SW480 (cell line): ENCODE data around the gene PHF12.
"Not testable (repeated sequence)": the region's sequence is repeated elsewhere in the genome, so short reads cannot be mapped to it uniquely, and the experiment has no call there.

ENCODE experiments used
- DNase-seq: peaks from one replicate; pipeline ENCODE4 v3.0.0-alpha.2; 2016; ENCODE audit warnings: low spot score

Gene PHF12

DNA sequence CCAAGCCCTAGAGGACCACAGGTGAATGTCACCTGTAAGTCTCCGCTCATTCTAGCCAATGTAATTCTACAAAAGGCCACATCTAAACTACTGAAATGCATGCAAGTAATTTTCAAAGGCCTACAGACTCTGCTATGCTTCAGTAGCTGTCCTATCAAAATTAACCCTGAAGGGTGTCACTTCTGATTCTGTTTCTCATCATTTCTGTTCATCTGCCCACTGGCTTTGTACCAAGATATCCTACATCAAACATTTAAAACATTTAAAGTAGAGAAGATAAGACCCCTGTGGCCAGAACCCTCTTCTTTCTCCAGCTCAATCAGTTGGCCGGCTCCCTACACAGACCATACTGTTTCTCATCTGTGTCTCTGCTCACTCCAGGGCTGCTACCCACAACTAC is 21.5 kb downstream of the PHF12 start:
- DNase-seq, result no peak

DNA sequence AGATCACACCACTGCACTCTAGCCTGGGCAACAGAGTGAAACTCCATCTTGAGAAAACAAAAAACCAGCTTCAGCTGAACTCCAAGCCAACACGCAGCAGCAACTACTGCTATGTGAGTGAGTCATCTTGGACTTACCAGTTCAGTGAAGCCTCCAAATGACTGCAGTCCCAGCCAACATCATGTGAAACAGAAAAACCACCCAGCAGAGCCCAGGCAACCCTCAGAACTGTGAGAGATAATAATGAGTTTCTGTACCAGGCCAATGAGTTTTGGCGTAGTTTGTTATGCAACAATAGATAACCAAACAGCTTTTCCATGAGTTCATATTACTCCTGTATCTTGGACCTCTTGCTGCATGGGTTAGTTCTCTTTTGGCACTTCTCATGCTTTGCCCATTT is 23.3 kb downstream of the PHF12 start:
- peak; percentile 16 for DNase-seq

DNA sequence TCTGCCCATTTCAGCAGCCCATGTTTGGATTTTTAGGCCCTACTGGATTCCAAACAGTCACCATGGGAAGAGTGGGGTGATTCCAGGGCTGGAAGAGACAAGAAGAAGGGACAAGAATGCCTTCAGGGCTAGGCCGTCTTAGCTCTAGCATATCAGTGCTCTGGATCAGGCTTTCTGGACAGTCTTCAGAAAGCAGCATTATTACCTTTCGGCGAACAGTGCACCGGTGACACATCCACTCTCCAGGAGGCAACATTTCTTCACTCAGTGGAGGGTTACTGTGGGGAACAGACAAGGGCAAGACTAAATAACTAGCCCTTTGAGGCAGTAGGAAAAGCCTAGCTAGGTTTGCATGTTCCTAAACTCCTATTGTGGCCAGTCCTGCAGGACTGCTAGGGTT is 24.5 kb downstream of the PHF12 start:
- DNase-seq, result no peak

DNA sequence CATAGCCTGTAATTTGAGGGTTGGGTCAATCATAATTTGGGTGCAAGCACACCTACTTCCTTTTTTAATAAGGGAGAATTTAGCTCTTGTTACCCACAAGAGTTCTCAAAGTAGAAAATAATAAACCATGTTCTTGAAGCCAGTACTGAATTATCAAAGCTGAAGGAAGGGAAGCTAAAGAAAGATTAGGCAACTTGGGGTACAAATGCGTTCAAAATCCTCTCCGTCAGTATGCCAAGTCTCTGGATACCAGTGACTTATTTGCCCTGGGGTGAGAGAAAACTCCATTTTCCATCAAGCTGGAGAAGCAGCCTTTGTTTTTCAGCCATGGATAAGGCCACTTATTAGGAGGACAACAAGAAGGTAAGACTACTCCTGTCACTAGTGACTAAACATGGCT is 25.0 kb downstream of the PHF12 start:
- DNase-seq, result no peak

DNA sequence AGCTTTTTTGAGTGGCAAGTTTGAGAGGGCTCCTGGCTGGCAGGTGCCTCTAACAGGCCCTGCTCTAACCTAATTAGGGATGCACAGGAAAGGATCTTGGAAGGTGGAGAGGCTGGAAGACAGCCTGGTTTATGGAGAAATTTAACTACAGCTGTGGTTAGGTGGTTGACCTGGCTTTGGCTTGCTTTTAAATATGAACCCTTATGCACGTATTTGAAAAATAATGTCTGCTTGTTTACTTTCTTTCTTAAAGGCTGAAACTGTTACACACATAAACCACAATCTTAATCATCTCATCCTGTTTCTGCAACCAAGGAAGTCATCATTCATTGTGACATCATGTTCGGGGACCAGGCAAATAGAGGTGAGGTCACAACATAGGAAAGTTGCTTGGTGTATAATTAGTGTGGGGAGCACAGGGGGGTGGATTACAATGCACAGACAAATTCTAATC is 25.4 kb downstream of the PHF12 start:
- peak; percentile 49 for DNase-seq

DNA sequence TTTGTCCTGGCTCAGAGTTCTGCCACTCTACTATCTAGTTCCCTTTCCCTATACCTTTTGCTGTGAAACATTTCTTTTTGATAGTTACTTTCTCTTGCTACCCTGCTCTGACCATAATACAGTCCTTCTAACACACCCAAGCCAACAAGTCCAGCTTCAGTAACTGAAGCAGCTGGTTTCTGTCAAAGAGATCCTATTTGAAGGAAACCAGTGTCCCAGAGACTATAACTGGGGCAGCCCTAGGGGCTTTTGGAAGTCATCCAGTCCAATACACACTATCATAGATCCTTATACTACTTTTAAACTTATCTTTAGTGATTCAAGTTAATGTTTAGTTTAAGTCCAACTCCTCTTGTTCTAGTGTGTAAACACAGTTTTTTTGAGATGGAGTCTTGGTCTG is 31.1 kb downstream of the PHF12 start:
- DNase-seq, result no peak

DNA sequence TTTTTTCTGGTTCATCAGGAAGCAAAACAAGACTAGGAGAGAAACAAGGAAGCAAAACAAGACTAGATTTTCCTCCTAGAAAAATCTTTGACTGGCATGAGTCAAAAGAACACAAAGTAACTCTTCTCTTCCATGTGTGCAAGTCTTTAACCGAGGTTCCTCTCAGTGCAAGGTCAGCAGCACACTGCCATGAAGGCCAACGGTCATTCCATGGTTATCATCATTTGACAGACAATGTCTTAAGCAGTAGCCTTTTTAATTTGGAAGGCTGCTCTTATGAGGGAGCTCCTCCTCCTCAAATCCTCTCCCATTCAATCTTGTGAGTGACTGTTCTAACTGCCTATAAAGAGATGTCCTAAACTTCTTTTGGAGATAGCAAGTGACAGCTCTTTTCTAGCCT is 33.0 kb downstream of the PHF12 start:
- no peak for DNase-seq

DNA sequence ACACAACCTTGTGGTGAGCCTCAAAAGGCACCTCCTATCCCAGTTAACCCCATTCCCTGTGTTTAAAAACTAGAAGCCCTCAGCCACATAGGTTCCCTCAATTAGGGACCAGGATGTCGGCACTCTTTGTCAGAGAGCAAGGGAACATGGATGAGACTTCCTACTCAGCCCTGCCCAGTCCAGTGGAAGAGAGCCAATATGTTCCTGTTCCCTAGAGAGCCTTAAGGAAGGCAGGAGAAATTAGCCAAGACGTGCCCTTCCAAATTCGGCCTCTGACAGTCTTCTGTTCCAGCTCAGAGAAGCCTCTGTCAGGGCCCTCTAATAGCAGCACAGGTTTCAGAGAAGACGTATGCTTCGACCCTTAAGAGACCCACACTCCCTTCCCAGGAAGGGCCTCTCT is 33.9 kb downstream of the PHF12 start:
- no peak for DNase-seq

DNA sequence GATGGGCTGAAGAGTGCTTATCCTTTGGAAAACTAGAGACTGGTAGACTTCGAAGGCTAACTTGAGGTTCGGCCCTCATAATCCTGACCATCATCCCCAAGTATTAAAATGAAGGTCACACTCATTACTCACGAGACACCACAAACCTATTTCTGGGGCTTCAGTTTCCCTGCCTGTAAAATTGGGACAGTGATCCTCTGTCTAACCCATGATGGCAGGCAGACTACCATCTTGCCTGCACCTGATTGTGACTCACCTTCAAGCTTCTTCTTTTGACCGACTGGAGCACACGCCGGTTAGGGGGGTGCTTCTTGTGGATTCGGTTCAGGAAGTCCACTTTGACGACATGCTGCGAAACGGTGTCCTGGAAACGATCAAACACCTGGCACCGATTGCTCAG is 34.3 kb downstream of the PHF12 start:
- no peak for DNase-seq

DNA sequence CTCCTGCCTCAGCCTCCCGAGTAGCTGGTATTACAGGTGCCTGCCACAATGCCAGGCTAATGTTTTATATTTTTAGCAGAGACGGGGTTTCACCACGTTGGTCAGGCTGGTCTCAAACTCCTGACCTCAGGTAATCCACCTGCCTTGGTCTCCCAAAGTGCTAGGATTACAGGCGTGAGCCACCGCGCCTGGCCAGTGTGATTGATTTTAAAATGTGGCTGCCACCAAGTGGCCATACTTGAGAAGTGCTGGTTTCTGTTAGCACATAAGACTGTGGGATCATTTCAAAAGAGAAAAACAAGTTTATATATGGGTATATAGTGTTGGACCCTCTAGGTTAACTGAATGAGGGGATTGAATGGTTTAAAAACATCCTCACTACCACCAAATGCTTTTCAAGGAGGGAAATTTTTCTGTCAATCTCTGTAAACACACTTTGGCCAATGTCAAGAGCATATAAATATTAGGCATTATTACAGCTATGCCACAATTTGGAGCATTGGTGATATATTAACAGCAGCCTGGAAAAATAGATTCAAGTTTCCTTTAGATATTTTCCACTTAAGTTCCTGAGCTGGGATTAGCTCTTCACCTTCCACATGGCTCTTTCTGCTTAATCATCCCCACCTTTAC is 34.9 kb downstream of the PHF12 start:
- DNase-seq, result peak; percentile 31

DNA sequence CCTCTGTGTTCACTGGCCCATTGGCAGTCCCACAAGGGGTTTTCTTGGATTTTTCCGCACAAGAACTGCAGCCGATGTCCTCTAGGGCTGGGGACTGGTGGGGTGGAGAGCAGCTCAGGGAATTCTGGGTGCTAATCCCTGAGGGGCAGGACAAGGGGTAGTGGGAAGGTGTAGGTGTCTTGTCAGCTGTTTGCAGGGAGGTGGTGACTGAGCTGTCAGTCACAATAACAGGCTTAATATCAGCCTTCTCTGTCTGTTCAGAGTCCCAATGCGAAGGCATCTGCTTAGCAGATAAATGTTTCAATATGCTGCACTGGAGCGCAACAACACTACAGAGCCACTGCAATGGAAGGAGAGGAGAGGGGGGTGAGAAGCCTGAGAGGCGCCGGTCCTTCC is 38.4 kb downstream of the PHF12 start:
- no peak for DNase-seq

DNA sequence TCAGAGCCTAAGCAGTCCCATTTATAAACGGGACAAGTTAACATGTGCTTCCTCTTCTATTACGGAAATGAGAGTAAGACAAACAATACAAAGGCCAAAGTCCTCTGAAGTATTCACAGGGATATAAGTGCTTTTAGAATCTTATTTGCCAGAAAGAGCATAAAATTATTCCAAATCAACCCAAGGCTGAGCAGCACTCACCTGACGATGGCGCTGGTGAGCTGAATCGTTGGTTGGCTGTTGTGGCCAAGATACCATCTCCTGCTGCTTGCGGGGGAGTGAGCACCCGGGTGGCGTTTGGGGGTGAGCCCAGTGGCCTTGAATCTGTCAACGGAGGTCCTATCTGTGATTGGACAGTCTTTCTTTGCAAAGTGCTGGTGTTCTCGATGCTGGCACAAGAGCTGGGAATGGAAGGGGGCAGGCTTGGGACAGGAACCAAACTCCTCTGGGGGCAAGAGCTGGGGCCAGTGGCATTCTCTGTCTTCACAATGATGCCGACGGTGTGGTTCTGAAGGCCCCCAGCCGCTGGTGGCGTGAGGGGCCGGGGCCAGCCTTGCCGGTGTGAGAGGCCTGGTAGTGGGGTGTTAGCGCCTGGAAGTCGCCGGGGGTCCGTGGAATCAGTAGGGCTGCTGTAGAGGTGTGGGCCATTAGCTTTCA is 38.9 kb downstream of the PHF12 start:
- no peak for DNase-seq

DNA sequence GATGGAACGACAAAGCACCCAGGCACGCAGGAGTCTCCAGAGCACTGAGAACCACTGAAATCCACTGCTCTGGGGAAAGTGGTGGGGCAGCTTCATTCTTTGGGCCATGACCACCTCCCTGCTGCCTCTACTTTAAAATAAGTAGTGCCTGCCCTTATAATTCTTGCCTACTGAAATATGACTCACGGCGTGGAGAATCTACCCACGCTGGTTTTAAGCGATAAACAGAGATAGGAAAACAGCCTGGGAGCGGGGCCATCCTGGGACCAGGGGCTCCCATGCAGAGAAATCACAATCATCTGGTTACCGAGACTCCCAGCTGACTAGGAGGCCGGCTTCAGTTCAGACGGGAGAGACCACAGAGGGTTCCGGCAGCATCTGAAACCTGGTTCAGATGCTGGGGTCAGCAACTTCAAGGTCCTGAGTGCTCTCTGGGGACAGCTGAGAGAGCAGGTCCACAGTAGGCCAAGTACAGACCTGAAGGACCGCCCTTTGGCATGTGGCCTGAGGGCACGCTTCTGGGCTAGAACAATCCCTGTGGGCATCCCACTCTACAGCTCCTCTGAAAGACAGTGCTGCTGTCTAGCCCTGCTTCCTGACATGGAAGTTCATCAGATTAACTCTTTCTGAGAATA is 39.8 kb downstream of the PHF12 start:
- DNase-seq, result no peak

DNA sequence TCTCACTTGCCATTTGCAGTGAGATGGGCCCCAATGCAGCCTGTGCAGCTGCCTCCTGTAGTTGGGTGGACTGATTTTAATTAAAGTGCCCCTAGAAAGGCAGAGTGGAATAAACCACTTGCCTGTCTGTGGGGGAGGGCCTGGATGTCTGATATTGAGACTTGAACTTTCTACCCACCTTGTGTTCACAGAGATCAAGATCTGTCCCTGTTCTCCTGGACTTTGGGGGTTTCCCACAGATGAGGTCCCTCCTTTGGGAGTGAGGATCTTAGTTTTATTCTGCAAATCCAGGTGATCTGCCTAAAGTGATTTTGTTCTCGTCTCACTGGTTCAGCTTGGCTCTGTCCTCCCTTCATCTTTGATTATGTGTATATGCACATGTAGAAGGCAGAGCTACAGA is 40.8 kb downstream of the PHF12 start:
- no peak for DNase-seq

DNA sequence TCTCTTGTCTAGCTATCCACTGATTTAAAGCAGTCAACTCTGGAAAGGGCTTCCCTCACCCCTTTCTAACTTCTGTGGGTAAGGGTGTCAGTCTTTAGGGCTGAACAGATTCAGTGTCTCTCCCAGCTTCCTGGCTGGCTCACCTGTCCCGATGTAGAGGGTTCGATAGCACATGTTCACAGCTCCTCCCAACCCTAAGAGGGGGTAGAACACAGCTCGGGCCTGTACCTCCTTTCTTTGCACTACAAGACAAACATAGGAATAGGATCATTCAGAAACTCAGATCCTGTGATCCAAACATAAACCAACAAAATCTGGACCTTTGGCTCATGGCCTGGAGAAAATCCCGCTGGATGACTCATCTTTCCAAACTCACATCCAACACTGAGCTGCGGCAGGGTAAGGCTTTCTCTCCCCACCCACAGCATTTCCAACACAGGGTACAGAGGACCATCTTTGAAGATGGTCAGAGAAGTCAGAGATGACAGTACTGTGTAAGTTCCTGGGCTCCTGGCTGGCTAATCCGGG is 42.6 kb downstream of the PHF12 start:
- DNase-seq, result no peak

DNA sequence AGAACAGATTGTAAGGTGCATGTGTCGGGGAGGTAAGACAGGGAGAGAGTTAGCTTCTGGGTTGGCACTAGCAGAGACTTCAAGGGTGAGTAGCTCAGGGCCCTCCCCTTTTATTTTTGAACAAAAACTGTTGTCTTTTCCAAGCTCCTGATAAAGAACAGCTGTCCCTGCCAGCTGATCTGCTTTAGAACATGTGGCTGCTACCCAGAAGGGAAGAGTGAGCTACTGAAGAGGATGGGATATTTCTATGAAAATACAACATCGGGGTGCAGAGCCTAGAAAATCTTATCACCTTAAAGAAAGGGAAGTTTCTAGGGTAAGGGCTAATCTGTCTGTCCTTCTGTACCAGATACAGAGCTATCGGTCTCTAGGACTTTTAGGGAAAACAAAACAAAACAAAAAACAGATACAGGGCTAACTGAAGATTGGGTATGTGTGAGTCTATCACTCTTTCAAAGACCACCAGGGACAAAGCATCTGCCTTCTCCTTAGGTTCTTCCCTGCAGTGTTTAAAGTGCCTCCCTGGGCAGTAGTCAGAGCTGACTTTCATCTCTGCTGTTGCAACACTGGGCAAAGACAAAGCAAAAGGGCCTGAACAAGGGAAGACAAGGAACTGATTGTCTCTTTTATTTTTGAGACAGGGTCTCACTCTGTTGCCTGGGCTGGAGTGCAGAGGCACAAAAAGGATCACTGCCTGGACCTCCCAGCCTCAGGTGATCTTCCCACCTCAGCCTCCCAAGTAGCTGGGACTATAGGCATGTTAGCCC is 43.4 kb downstream of the PHF12 start:
- DNase-seq, result no peak

DNA sequence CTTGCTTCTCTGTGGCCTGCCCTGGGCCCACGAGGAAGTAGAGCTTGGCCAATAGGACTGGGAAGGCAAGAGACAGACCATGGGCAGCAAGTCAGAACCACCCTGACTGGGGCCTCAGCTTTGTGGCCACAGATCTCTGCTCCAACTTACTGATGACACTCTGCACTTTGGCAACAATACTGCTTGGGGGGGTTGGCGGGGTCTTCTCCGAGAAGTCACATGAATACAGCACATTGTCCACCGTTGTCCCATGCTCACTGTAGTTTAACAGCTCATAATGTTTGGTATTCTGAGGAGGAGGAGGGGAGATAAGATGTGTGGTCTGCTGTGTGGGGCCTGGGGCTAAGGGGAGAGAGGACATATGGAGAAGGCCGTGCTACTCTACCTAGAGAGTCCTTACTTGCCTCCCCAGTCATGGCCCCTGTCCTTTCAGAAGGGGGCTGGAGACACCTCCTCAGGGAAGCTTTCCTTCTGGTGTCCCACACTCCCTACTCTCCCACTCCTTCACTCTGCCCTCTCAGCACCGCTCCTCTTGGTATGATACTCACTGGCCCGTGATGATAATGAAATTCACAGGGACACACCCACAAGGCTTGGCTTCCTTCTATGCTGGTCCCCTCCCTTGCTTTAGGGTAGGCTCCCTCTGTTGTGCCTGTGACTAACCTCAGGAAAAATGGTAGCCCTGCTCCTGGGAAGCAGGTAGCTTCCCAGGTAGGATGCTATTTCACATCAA is 44.4 kb downstream of the PHF12 start:
- no peak for DNase-seq

DNA sequence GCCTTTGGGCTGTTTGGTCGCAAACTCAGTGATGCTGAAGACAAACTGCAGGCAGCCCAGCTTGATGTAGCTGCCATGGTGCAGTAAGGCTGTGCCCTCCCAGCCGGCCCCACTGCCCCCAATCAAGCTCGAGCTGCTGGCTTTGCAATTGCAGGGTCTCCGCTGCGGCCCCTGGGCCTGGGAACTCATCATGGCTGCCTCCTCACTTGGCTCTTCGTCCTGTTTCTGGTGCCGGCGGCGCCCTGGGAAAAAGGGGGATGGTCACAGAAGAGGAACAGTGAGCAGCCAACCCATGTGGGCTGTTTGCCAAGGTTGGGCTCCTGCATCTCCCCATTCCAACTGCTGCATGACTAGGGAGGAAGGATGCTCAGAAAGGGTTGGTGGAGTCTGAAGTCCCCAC is 45.0 kb downstream of the PHF12 start:
- no peak for DNase-seq

DNA sequence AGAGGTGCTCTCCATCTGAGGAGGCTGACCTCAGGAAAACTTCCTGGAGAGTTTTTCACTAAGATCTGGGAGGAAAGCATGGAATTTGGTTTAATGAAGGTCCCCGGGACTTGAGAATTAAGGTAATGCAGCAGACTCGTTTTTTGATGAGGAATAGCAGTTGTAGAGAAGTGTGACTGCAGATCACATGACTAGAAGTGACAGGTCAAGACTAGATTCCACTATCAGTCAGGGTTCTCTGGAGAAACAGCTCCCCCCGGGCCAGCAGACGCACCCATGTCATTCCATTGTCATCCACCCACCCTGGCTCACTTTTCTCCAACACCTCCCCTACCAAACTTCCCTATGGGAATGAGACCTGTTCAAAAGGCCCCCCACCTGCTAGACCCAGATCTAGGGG is 46.5 kb downstream of the PHF12 start:
- no peak for DNase-seq

DNA sequence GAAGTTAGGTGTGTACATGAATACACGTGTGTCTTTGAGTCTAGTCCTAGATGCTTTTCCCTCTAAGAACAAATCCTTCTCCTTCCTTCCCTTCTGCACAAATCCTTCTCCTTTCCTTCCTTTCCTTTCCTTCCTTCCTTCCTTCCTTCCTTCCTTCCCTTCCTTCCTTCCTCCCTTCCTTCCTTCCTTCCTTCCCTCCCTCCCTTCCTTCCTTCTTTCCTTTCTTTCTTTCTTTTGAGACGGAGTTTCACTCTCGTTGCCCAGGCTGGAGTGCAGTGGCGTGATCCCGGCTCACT is 47.8 kb downstream of the PHF12 start:
- DNase-seq, result not testable (repeated sequence)

DNA sequence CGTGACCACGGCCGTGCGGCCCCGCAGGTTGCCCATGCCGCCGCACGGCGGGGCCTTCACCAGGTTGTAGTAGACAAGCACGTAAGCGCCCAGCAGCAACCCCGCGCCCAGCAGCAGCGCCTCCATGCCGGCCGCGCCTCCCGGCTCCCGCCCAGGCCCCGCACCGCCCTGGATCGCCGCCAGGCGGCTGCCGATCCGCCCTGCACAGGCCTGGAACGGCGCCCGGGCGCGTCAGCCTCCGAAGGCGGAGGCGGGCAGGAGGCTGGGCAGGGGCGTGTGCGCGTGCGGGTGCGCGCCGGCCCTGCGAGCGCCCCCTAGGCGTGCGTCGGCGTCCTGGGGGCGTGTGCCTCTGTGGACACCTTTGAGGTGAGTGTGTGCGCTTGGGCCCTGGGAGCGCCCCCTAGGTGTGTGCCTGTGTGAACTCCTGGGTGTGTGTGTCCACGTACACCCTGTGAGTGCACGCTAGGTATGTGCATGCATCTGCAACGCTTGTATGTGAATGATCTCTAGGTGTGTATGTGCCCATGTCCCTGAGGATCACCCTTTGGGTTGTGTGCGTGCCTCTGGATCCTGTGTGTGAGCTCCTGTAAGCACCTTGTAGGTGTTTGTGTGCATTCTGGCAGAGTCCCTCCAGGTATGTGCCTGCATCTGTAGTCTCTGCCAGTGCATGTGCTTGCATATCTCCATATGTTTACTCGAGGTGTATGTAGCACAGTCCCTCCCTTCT is 48.3 kb downstream of the PHF12 start, which contains the start of gene DHRS13:
Gene DHRS13, minus strand, starts transcription at position 261 of the 727 bp plus-strand sequence. Its CDS starts 135 bp downstream, at position 126.
- DNase-seq, result peak; percentile 94
